Mesenchymal stem cell (in vitro differentiated cells and primary cell): Measurements from ENCODE around the gene MUC4.

Experiments used
- DNase-seq: peaks from one replicate; pipeline ENCODE4 v3.0.0-alpha.2; 2013
- H2AFZ ChIP-seq: one replicate; pipeline ENCODE4 v1.6.1; 2013; ENCODE audit warnings: low read depth, mild to moderate bottlenecking, control low read depth, inconsistent platforms, low read length, moderate library complexity
- H2AK5ac ChIP-seq: 2 replicates; pipeline ENCODE4 v1.6.1; 2013; ENCODE audit warnings: low read length, moderate library complexity, mild to moderate bottlenecking, inconsistent platforms; ENCODE audit not compliant: severe bottlenecking
- H2BK120ac ChIP-seq: one replicate; pipeline ENCODE4 v1.6.1; 2013; ENCODE audit warnings: low read depth, mild to moderate bottlenecking, inconsistent platforms, low read length, moderate library complexity
- H2BK12ac ChIP-seq, 2 experiments: one replicate each; pipeline ENCODE4 v1.6.1; 2013; ENCODE audit warnings: inconsistent platforms in 2 of 2, low read length in 2 of 2, mild to moderate bottlenecking in 2 of 2, moderate library complexity in 2 of 2, control low read depth in 1 of 2
- H2BK15ac ChIP-seq: one replicate; pipeline ENCODE4 v1.6.1; 2013; ENCODE audit warnings: mild to moderate bottlenecking, low read depth, inconsistent platforms; ENCODE audit not compliant: poor library complexity, severe bottlenecking
- H2BK5ac ChIP-seq: 2 replicates; pipeline ENCODE4 v1.6.1; 2013; ENCODE audit warnings: low read depth, mild to moderate bottlenecking, low read length, control low read depth, inconsistent platforms; ENCODE audit not compliant: poor library complexity, severe bottlenecking
- H3K14ac ChIP-seq, 2 experiments: one replicate each; pipeline ENCODE4 v1.6.1; 2013; ENCODE audit warnings: inconsistent platforms in 2 of 2, low read length in 2 of 2, control low read depth in 1 of 2, mild to moderate bottlenecking in 1 of 2, moderate library complexity in 1 of 2
- H3K18ac ChIP-seq, 2 experiments: one replicate each; pipeline ENCODE4 v1.6.1; 2013; ENCODE audit warnings: inconsistent platforms in 2 of 2, low read length in 2 of 2, control low read depth in 1 of 2, low read depth in 1 of 2, mild to moderate bottlenecking in 1 of 2
- H3K23ac ChIP-seq, 2 experiments: one replicate each; pipeline ENCODE4 v1.6.1; 2013; ENCODE audit warnings: inconsistent platforms in 2 of 2, low read length in 2 of 2, mild to moderate bottlenecking in 2 of 2, moderate library complexity in 2 of 2, control low read depth in 1 of 2
- H3K27ac ChIP-seq: 2 replicates; pipeline ENCODE4 v1.5.1; 2013; ENCODE audit warnings: mild to moderate bottlenecking, moderate library complexity, low read length, control low read depth, inconsistent platforms; ENCODE audit not compliant: poor library complexity, severe bottlenecking
- H3K27me3 ChIP-seq, 2 experiments: 2 replicates each; pipeline versions ENCODE4 v1.6.1 to v1.7.0; 2013; ENCODE audit warnings: low read length in 2 of 2, mild to moderate bottlenecking in 2 of 2, moderate library complexity in 2 of 2, control low read depth in 1 of 2, inconsistent platforms in 1 of 2; ENCODE audit not compliant: control insufficient read depth in 1 of 2, insufficient read depth in 1 of 2
- H3K36me3 ChIP-seq, 2 experiments: 2 replicates each; pipeline versions ENCODE4 v1.6.1 to v1.7.0; 2013; ENCODE audit warnings: low read length in 2 of 2, control low read depth in 1 of 2, inconsistent platforms in 1 of 2, low read depth in 1 of 2, mild to moderate bottlenecking in 1 of 2; ENCODE audit not compliant: insufficient read depth in 2 of 2, control insufficient read depth in 1 of 2
- H3K4ac ChIP-seq, 2 experiments: one replicate each; pipeline ENCODE4 v1.6.1; 2013; ENCODE audit warnings: inconsistent platforms in 2 of 2, low read length in 2 of 2, mild to moderate bottlenecking in 2 of 2, moderate library complexity in 2 of 2, control low read depth in 1 of 2, low read depth in 1 of 2
- H3K4me1 ChIP-seq: 2 replicates; pipeline ENCODE4 v1.6.1; 2013; ENCODE audit warnings: low read depth, low read length, control low read depth; ENCODE audit not compliant: control insufficient read depth, insufficient read depth
- H3K4me2 ChIP-seq: 2 replicates; pipeline ENCODE4 v1.6.1; 2013; ENCODE audit warnings: low read length, mild to moderate bottlenecking, inconsistent platforms; ENCODE audit not compliant: poor library complexity, severe bottlenecking
- H3K4me3 ChIP-seq, 2 experiments: 2 replicates each; pipeline versions ENCODE4 v1.5.1 to v1.7.0; 2013; ENCODE audit warnings: low read length in 2 of 2, mild to moderate bottlenecking in 2 of 2, control low read depth in 1 of 2, low read depth in 1 of 2; ENCODE audit not compliant: insufficient read depth in 1 of 2
- H3K79me1 ChIP-seq: replicated peaks from 2 replicates; pipeline ENCODE4 v1.6.1; 2013; ENCODE audit warnings: mild to moderate bottlenecking, control low read depth, low read length, inconsistent platforms; ENCODE audit not compliant: poor library complexity, severe bottlenecking
- H3K9ac ChIP-seq: 2 replicates; pipeline ENCODE4 v1.7.0; 2013; ENCODE audit warnings: mild to moderate bottlenecking, low read length, moderate library complexity
- H3K9me3 ChIP-seq: 2 replicates; pipeline ENCODE4 v1.7.0; 2013; ENCODE audit warnings: mild to moderate bottlenecking, low read length; ENCODE audit not compliant: control insufficient read depth
- H4K8ac ChIP-seq: one replicate; pipeline ENCODE4 v1.6.1; 2013; ENCODE audit warnings: inconsistent platforms, mild to moderate bottlenecking, low read length, moderate library complexity
- H4K91ac ChIP-seq: one replicate; pipeline ENCODE4 v1.6.1; 2013; ENCODE audit warnings: mild to moderate bottlenecking, low read length, inconsistent platforms
- WGBS: methylation state at CpG from one replicate; pipeline ENCODE4 v1.1.7; 2013; ENCODE audit warnings: mixed read lengths; 5-methylcytosine and 5-hydroxymethylcytosine counted together

MUC4 gene

GRCh38 chr3:195849322-195850074 is 37.8 kb upstream of the MUC4 start:
- H3K9me3 ChIP-seq, result no peaks in the 10 kb centered on the region
- WGBS, result 93% methylated on average over 49 of the region's 53 CpGs
- H3K4ac ChIP-seq, result no peak overlapping the region
- no peak overlapping the region for H3K9ac ChIP-seq
- H3K23ac ChIP-seq, result no peak overlapping the region
- no peak overlapping the region for H3K18ac ChIP-seq
- H3K4me1 ChIP-seq, result peaks cover 8% of the 10 kb centered on the region
- H3K79me1 ChIP-seq, result no peaks in the 10 kb centered on the region
- no peaks in the 10 kb centered on the region for H3K36me3 ChIP-seq
- H2BK15ac ChIP-seq, result no peak overlapping the region
- H3K4me2 ChIP-seq, result no peak overlapping the region
- no peak overlapping the region for H3K14ac ChIP-seq
- no peak overlapping the region for H3K27ac ChIP-seq
- no peak overlapping the region for H4K8ac ChIP-seq
- no peak overlapping the region for H2BK12ac ChIP-seq
- H2BK120ac ChIP-seq, result no peak overlapping the region
- peaks cover 3 to 11% of the 10 kb centered on the region in 2 experiments for H3K27me3 ChIP-seq
- H3K4me3 ChIP-seq, result no peak overlapping the region
- H2AFZ ChIP-seq, result no peak overlapping the region
- H2BK5ac ChIP-seq, result no peak overlapping the region
- H4K91ac ChIP-seq, result no peak overlapping the region
- no peak overlapping the region for H2AK5ac ChIP-seq
- DNase-seq, result no peak

- Histone ChIP-seq H3K9me3 (no peaks in the 10 kb centered on the region), H2BK120ac (no peak overlapping the region), H3K27ac (no peak overlapping the region), H3K18ac (no peak overlapping the region), H3K4me3 (no peak overlapping the region), H3K14ac (no peak overlapping the region), H3K4me2 (no peak overlapping the region), H2AK5ac (no peak overlapping the region), H3K23ac (no peak overlapping the region), H3K9ac (no peak overlapping the region), H2AFZ (no peak overlapping the region), H2BK5ac (no peak overlapping the region), H4K8ac (no peak overlapping the region), H2BK15ac (no peak overlapping the region), H3K36me3 (no peaks in the 10 kb centered on the region), H4K91ac (no peak overlapping the region), H2BK12ac (no peak overlapping the region), H3K4ac (no peak overlapping the region), H3K79me1 (no peaks in the 10 kb centered on the region), H3K4me1 (peaks cover 8% of the 10 kb centered on the region), H3K27me3 (peaks cover 7 to 12% of the 10 kb centered on the region in 2 experiments)
- WGBS, result 84% methylated on average over 24 of the region's 24 CpGs
- peak; percentile 60 for DNase-seq
Observed at GRCh38 chr3:195847055-195847950, 35.6 kb upstream of the MUC4 start.

GRCh38 chr3:195845483-195845882 is 33.8 kb upstream of the MUC4 start:
- no peak overlapping the region for H3K27ac ChIP-seq
- H4K8ac ChIP-seq, result no peak overlapping the region
- no peaks in the 10 kb centered on the region for H3K79me1 ChIP-seq
- no peak overlapping the region for H2BK120ac ChIP-seq
- DNase-seq, result no peak
- no peak overlapping the region for H4K91ac ChIP-seq
- H3K27me3 ChIP-seq, result peaks cover 3 to 5% of the 10 kb centered on the region in 2 experiments
- H3K36me3 ChIP-seq, result no peaks in the 10 kb centered on the region
- H2BK15ac ChIP-seq, result no peak overlapping the region
- no peak overlapping the region for H3K4ac ChIP-seq
- no peak overlapping the region for H3K4me2 ChIP-seq
- no peak overlapping the region for H3K18ac ChIP-seq
- no peak overlapping the region for H3K14ac ChIP-seq
- H3K4me1 ChIP-seq, result peaks cover 8% of the 10 kb centered on the region
- no peak overlapping the region for H2AK5ac ChIP-seq
- no peak overlapping the region for H2BK5ac ChIP-seq
- H3K9ac ChIP-seq, result no peak overlapping the region
- WGBS, result 96% methylated on average over 6 of the region's 6 CpGs
- no peak overlapping the region for H2BK12ac ChIP-seq
- H3K23ac ChIP-seq, result no peak overlapping the region
- H3K9me3 ChIP-seq, result no peaks in the 10 kb centered on the region
- no peak overlapping the region for H2AFZ ChIP-seq
- H3K4me3 ChIP-seq, result no peak overlapping the region

- DNase-seq, result no peak
- H3K4me2 ChIP-seq, result no peak overlapping the region
- no peak overlapping the region for H2BK5ac ChIP-seq
- no peak overlapping the region for H3K4ac ChIP-seq
- no peak overlapping the region for H2AFZ ChIP-seq
- H4K91ac ChIP-seq, result no peak overlapping the region
- H3K27ac ChIP-seq, result no peak overlapping the region
- H3K27me3 ChIP-seq, result peaks cover 5 to 7% of the 10 kb centered on the region in 2 experiments
- no peaks in the 10 kb centered on the region for H3K79me1 ChIP-seq
- no peak overlapping the region for H2BK12ac ChIP-seq
- H2BK120ac ChIP-seq, result no peak overlapping the region
- H3K4me1 ChIP-seq, result peaks cover 8% of the 10 kb centered on the region
- no peak overlapping the region for H3K14ac ChIP-seq
- no peaks in the 10 kb centered on the region for H3K9me3 ChIP-seq
- H3K4me3 ChIP-seq, result no peak overlapping the region
- H3K9ac ChIP-seq, result no peak overlapping the region
- no peak overlapping the region for H2AK5ac ChIP-seq
- no peaks in the 10 kb centered on the region for H3K36me3 ChIP-seq
- no peak overlapping the region for H3K23ac ChIP-seq
- no peak overlapping the region for H3K18ac ChIP-seq
- H4K8ac ChIP-seq, result no peak overlapping the region
- 92% methylated on average over 4 of the region's 7 CpGs for WGBS
- no peak overlapping the region for H2BK15ac ChIP-seq
Observed at GRCh38 chr3:195844671-195845218, 33.0 kb upstream of the MUC4 start.
